GM12875 (cell line): ENCODE results near the gene LAMB4.

ENCODE experiments used
- H3K4me3 ChIP-seq: one replicate; pipeline ENCODE4 v1.5.1; 2011; ENCODE audit warnings: low read depth, low read length, control low read depth
- CTCF ChIP-seq: IDR thresholded peaks from 2 replicates; pipeline ENCODE4 v1.5.1; 2011; ENCODE audit warnings: low read depth, mild to moderate bottlenecking, control low read depth, inconsistent platforms, low read length, moderate library complexity, borderline replicate concordance; ENCODE audit not compliant: insufficient read depth

Gene LAMB4

GRCh38 chr7:108130261-108130660 is at the start of gene LAMB4:
TSS of gene LAMB4 (minus strand) at chr7:108130361. CDS start at chr7:108123164, 7,197 bp downstream.
- H3K4me3 ChIP-seq: no peak within 1 kb of the TSS
- TF ChIP-seq CTCF: no peak

GRCh38 chr7:108178398-108178797 is 48.2 kb upstream of the LAMB4 start:
- H3K4me3 ChIP-seq: no peak overlapping the region
- TF ChIP-seq CTCF: no peak

GRCh38 chr7:108171164-108171563 is 41.0 kb upstream of the LAMB4 start:
- TF ChIP-seq CTCF: no peak
- no peak overlapping the region for H3K4me3 ChIP-seq

GRCh38 chr7:108170251-108170650 is 40.1 kb upstream of the LAMB4 start:
- TF ChIP-seq CTCF: no peak
- no peak overlapping the region for H3K4me3 ChIP-seq

- TF ChIP-seq CTCF: no peak
- no peak overlapping the region for H3K4me3 ChIP-seq
These were observed 37.3 kb upstream of the LAMB4 start for GRCh38 chr7:108167460-108167859.

- no peak overlapping the region for H3K4me3 ChIP-seq
- TF ChIP-seq CTCF: no peak
These were observed 36.5 kb upstream of the LAMB4 start for GRCh38 chr7:108166687-108167086.

- no peak overlapping the region for H3K4me3 ChIP-seq
- no peak for TF ChIP-seq CTCF
These were observed 35.6 kb upstream of the LAMB4 start for GRCh38 chr7:108165723-108166122.
